A204.1 (cell line): ENCODE data around the gene ASIC2.

Experiments used
- FAIRE-seq: peaks from 2 replicates; lab custom pipeline; 2012; peaks lifted over from hg19 to GRCh38; lab: Jason Lieb, UNC

Gene ASIC2

GRCh38 chr17:33242375-33243124, 50.5 kb downstream of the ASIC2 start:
- no peak for FAIRE-seq

- no peak for FAIRE-seq
Observed at GRCh38 chr17:33241390-33241789, 51.7 kb downstream of the ASIC2 start.

GRCh38 chr17:33240362-33240761, 52.7 kb downstream of the ASIC2 start:
- FAIRE-seq, result no peak

- FAIRE-seq, result no peak
Observed at GRCh38 chr17:33239702-33240101, 53.4 kb downstream of the ASIC2 start.

GRCh38 chr17:33234930-33235685, 58.0 kb downstream of the ASIC2 start:
- FAIRE-seq, result no peak

- FAIRE-seq, result no peak
Observed at GRCh38 chr17:33234233-33234632, 58.9 kb downstream of the ASIC2 start.

GRCh38 chr17:33233811-33234177, 59.3 kb downstream of the ASIC2 start:
- no peak for FAIRE-seq

GRCh38 chr17:33229499-33229898, 63.6 kb downstream of the ASIC2 start:
- FAIRE-seq, result no peak

- no peak for FAIRE-seq
Observed at GRCh38 chr17:33229028-33229427, 64.1 kb downstream of the ASIC2 start.

GRCh38 chr17:33228548-33228947, 64.5 kb downstream of the ASIC2 start:
- no peak for FAIRE-seq

GRCh38 chr17:33227911-33228310, 65.2 kb downstream of the ASIC2 start:
- no peak for FAIRE-seq

GRCh38 chr17:33225994-33226393, 67.1 kb downstream of the ASIC2 start:
- FAIRE-seq, result no peak

GRCh38 chr17:33225509-33225908, 67.6 kb downstream of the ASIC2 start:
- no peak for FAIRE-seq

- FAIRE-seq, result no peak
Observed at GRCh38 chr17:33220036-33220435, 73.1 kb downstream of the ASIC2 start.

GRCh38 chr17:33218698-33219601, 74.1 kb downstream of the ASIC2 start:
- FAIRE-seq, result no peak

- no peak for FAIRE-seq
Observed at GRCh38 chr17:33217891-33218290, 75.2 kb downstream of the ASIC2 start.

- no peak for FAIRE-seq
Observed at GRCh38 chr17:33214996-33215395, 78.1 kb downstream of the ASIC2 start.

- no peak for FAIRE-seq
Observed at GRCh38 chr17:33210285-33210684, 82.8 kb downstream of the ASIC2 start.

- FAIRE-seq, result no peak
Observed at GRCh38 chr17:33209671-33210070, 83.4 kb downstream of the ASIC2 start.

- FAIRE-seq, result no peak
Observed at GRCh38 chr17:33207231-33207630, 85.9 kb downstream of the ASIC2 start.

GRCh38 chr17:33205552-33205951, 87.5 kb downstream of the ASIC2 start:
- no peak for FAIRE-seq

GRCh38 chr17:33204701-33205100, 88.4 kb downstream of the ASIC2 start:
- FAIRE-seq, result no peak

GRCh38 chr17:33204156-33204555, 88.9 kb downstream of the ASIC2 start:
- no peak for FAIRE-seq
